Activated T-helper 9 cell treated with anti-CD3 and anti-CD28 coated beads, Interleukin-2, amount 50 U/mL, for 16 hours (primary cell): Measurements from ENCODE around the gene PRX.
A peak's percentile ranks its signal among the peaks of the same experiment; 100 is the strongest.
"Not testable (repeated sequence)": the region's sequence is repeated elsewhere in the genome, so short reads cannot be mapped to it uniquely, and the experiment has no call there.

Source experiments
- DNase-seq: peaks from one replicate; pipeline ENCODE4 v3.0.0-alpha.2; 2020; ENCODE audit warnings: low read depth

PRX gene

DNA sequence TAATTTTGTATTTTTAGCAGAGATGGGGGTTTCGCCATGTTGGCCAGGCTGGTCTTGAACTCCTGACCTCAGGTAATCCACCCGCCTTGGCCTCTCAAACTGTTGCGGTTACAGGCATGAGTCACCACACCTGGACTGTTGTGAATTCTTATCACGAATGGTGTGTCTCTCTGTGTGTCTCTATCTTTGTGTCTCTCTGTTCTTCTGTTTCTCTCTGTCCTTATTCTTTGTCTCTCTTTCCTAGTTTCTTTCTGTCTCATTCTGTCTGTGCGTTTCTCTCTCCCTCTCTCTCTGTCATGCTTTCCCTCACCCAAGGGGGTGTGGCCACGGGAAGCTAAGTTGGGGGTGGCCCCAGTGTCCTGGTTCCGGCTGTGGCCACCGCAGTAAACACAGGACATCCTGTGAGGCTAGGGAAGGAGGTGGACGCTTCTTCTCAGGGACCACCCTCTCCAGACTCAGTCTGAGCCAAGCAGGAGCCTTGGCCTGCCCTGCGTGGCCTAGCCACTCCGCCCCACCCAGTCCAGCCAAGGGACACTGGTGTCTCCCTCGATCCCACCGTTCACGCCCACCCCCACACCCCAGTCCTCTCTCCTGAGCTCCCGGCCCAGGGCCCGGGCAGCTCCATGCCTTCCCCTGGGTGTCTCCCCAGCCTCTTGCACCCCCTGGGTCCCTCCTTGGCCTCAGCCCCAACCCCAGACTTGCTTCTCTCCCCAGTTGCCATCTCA is 3.9 kb upstream of the PRX start:
- no peak for DNase-seq

DNA sequence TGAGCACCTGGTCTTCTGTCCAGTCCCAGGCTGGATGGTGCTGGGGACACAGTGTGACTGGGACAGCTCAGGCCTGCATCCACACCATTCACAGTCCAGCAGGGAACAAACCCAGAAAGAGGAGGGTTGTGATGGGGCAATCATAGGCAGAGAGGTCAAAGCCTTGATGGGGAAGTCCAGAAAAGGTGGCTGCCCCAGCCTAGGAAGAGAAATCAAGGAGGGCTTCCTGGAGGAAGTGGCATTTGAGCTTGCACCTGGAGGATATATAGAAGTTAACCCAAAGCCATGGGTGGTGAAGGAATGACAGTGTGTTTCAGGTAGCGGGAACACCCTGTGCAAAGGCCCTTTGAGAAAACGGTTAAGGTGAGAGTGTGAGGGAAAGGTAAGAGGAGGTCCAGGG is 2.6 kb upstream of the PRX start:
- no peak for DNase-seq

DNA sequence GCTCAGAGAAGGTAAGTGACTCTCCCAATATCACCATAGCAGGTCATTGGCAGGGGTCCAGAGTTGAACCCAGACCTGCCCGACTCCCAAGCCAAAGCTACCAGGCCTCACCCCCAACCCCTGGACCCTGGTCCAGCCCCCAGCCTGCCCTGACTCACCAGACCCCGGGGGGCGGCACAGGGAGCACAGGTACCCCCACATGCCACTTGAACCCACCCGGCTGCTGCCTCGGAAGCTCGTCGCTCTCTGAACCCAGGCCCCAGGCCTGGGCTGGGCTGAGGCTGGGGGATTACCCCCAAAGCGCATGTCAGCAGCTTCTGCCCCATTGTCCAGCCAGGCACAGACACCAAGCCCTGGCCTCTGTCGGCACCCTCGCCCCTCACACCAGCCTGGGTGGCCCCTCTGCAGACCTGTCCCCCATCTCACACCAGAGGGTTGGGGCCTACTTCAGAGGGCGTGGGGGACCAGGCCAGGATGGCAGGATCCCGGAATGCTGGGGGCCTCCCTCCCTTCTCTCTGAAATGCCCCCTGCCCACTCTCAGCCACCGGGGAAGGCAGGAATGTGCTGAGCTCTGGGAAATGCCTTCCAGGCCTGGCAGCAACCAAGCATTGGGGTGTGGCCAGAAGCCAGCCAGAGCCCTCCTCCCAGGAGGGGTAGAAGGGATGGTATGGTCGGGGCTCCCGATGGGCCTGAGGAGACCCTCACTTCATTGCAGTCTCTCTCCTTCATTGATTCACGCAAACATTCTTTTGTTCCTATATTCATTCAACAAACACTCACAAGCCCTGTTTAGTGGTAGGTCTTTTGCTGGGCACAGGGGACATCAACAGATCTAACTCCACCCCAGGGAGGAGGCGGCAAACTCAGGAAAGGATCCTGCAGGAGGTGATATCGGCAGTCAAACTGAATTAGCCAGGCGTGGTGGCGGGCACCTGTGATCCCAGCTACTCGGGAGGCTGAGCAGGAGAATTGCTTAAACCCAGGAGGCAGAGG is 1.7 kb upstream of the PRX start:
- DNase-seq: no peak

DNA sequence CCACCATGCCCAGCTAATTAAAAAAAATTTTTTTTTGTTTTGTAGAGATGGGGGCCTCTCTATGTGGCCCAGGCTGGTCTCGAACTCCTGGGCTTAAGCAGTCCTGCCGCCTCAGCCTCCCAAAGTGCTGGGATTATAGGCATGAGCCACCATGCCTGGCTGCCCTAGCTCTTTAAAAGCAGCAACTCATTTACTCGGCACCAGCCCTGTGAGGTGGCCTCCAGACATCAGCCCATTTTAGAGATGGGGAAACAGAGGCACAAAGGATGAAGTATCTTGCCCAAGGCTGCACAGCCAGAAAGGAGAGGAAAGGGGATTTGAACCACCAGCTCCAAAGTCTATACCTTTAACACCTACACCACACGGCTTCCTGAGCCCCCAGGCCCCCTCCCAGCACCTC is 312 bp downstream of the PRX start:
- no peak for DNase-seq

DNA sequence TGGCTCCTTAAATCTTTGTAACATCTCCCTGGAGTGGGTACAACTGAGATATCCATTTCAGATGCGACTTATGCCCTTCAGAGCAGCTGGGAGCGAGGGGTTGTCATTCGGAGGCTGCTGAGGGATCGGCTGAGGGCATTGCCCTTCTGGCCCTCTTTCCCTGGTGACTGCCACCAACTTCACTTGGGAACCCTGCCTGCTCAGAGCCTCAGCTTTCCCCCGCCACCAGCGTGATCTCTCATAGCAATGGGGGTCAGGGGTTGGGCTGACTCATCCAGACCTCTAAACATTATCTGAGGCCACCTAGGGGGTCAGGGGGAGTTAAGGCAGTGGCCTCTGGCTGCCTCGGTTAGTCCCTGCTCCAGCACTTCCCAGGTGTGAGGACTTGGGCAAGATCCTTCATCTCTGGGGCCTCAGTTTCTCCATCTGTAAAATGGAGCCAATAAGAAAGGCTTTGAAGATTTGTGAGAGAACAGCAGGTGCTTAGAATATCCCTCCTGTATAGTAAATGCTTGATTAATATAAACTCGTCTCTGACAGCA is 1.1 kb downstream of the PRX start:
- DNase-seq: no peak

DNA sequence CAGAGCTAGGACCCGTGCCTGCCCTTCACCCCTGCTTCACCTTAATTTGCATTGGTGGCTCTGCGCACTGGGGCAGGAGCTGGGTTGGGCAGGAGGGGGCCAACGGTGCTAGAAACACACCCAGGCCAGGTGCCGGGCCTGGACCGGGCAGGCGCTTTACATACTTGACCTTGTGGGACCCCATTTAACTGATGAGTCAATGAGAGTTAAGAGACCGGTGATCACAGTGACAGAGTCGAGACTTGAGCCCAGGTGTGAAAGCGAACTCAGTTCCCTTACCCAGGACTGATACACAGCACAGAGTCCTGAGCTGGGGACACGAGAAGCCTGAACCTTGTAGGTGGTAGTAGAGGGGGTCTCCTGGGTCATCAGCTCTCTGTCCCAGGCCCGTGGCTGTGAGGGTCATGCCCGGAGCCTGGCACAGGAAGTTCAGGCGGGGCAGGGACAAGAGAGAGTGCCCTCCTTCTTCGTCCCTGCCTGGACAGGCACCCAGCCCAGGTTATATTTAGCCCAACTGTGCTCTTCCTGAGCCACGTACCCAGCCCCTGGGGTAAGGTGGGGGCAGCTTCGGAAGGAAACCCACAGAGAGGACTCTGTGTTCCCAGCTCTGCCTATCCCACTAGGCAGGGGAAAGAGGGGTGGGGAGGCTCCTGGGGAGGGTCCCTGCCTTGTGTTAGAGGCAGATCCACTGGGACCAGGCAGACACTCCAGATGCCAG is 1.9 kb downstream of the PRX start:
- no peak for DNase-seq

DNA sequence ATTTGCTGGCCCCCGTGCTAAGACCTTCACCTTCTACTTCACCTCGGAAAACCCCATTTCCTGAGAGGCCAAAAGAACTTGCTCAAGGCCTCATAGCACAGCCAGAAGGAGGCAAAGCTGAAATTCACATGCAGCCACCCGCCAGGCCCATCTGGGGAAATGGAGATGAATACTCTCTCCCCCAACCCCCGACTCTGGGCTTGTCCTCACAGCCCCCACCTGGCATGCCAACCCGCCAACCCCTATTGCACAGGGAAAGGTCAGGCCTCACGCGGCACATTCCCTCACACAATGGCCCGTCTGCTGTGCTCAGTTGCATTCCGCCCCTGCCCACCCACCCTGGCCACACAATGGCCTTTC is 3.2 kb downstream of the PRX start:
- DNase-seq: no peak

DNA sequence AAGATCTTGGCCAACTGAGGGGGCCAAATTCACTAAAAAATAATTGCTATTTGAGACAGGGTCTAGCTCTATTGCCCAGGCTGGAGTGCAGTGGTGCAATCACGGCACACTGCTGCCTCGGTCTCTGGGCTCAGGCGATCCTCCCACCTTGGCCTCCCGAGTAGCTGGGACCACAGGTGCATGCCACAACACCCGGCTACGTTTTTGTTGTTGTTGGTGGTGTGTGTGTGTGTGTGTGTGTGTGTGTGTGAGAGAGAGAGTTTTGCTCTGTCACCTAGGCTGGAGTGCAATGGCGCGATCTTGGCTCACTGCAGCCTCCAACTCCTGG is 4.6 kb downstream of the PRX start:
- DNase-seq: not testable (repeated sequence)

DNA sequence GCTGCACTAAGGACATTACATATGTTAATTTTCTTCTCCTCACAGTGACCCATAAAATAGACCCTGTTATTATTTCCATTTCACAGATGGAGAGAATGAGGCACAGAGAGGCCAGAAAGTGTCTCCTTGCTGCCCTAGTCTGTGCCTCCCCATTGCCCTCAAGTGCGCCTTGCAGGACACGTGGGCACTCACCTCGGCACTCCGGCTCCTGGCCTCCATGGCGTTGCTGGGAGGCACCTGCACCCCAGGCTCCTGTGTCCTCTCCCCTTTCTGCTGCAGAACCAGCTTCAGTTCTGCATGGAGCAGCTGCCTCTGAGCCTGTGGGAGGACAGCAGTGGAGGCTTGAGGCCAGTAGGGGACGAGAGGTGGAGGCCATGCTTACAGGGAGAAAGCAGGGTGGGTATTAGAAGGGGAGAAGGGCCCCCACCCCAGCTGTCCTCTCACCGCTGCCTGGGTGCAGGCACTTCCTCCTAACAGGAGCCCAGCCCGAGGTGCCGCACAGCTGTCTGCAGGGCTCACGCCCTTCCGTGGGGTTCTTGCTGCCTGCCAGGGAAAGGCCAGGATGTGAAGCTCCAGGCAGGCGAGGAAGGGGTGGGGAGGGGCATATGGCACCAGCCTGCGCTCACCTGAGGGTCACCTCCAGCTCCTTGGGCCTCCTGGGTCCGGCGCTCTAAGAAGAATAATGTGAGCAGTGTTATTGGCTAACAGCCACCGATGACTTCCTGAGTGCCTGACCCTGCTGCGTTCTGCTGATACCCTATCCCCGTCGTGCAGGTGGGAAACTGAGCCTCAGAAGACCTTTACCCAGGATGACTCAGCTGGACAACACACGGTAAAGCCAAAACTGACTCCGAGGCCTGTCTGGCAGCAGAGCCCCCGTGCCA is 5.2 kb downstream of the PRX start:
- no peak for DNase-seq

DNA sequence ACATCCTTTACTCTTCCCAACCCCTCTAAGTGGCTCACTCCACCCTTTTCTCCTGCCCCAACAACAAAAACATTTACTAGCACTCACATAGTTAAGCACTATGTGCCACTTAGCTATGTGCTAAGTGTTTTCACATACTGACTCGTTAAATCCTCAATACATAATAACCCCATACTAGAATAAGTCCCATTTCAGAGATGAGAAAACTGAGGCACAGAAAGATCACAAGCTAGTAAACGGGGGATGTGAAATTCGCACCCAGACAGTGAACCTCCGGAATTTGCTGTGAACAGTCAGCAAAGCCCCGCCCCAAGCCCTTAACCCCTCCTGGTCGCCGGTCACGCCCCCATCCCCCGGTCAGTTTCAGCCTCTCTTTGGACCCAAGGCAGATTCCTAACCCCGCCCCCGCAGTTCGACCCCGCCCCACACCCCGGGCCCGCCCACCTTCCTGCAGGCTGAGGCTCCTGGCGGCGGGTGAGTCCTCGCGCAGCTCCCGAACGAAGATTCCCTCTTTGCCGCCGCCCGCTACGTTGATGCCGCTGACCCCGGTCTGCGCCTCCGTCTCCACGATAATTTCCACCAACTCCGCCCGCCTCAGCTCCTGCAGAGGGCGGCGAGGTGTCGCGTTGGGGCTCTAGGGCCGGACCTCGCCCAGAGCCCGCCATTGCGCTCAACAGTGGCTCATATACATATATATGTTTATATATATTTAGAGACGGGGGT is 9.8 kb downstream of the PRX start:
- DNase-seq: peak; percentile 65

DNA sequence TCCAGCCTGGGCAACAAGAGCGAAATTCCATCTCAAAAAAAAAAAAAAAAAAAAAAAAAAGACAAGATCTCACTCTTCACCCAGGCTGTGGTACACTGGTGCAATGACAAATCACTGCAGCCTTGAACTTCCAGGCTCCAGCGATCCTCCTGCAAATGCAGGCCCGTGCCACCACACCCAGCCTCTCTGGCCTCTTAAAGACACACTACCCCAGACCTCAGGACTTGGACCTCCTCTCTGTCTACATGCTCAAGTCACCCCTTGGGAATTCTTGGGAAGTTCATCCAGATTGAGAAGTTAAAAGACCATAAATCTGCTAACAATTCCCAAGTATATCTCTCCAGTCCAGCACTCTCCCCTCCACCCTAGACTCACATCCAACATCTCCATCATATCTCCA is 12.6 kb downstream of the PRX start:
- DNase-seq: no peak

DNA sequence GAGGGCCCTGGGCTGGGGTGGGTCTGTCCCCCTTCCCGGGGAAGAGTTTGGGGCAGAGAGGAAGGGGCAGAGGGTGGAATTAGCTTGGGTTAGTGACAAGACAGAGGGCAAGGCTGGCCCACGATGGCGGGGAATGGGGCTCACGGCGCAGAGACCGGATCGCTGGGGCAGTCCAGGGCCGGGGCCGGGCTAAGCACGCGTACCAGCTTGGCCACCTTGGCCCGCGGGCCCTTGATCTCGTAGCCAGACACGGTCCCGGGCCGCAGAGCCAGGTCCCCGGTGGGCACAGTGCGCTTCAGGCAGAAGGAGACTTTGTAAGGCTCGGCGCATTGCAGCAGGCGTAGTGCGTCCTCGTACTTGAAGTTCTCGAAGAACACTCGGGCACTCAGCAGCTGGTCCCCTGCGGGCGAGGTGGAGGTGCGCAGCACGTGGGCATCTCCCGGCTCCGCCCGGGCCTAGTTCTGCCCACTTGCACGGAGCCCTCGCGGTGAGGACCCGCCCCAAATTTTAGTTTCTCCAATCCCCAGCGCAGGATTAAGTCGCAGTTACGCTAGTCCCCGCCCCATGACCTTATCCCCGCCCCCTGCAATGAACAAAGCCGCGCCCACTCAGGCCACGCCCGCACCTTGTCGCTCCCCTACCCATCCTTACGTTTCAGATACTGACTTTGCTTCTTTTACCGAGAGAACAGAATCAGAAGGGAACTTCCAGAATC is 14.6 kb downstream of the PRX start:
- peak; percentile 40 for DNase-seq

DNA sequence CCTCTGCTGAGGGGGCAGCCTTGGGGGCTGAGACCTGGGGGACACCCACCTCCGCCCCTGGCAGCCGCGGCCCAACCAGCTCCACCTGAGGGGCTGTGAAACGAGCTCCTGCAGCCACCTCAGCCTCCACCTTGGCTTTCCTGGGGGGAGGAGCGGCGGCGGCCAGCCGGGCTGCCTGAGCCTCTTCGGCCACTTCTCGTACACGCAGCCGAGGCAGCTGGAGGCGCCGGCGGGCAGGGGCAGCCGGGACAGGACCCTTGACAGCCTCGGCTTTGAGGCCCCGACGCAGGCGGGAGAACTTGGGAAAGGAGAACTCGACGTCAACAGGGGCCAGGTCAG is 15.6 kb downstream of the PRX start:
- no peak for DNase-seq

DNA sequence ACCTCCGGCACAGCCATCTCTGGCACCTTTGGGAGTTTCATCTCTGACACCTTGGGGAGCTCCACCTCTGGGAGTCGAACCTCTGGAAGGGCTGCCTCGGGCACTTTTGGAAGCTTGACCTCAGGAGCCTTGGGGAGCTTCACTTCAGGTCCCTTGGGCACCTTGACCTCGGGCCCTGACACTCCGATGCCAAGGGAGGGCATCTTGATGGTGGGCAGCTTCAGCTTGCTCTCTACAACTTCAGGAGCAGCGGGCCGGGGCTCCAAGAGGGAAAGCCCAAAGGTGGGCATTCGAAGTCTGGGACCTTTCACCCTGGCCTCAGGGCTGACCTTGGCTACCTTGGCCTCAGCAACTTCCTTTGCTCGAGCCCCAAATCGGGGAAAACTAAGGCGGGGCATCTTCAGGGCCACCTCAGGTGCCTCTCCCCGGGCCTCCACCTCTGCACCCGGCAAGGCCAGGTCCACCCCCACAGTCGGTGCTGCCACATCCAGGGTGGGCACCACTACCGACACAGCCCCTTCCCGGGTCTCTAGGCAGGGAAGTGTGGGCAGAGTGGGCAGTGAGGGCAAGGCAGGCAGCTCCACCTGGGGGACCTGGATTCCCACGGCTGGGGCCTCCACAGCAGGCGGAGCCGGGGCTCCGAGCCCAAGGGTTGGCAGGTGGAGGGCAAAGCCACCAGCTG is 16.2 kb downstream of the PRX start:
- DNase-seq: no peak

DNA sequence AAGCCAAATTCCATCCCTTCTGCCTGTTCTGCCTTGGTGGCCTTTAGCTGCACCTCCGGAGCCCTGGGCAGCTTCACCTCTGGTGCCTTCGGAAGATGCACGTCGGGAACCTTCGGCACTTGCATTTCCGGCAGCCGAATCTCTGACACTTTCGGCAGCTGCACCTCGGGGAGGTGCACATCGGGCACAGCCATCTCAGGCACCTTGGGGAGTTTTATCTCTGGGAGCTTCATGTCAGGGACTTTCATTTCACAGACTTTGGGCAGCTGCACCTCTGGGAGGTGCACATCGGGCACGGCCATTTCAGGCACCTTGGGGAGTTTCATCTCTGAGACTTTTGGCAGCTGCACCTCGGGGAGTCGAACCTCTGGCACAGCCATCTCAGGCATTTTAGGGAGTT is 17.2 kb downstream of the PRX start:
- no peak for DNase-seq

DNA sequence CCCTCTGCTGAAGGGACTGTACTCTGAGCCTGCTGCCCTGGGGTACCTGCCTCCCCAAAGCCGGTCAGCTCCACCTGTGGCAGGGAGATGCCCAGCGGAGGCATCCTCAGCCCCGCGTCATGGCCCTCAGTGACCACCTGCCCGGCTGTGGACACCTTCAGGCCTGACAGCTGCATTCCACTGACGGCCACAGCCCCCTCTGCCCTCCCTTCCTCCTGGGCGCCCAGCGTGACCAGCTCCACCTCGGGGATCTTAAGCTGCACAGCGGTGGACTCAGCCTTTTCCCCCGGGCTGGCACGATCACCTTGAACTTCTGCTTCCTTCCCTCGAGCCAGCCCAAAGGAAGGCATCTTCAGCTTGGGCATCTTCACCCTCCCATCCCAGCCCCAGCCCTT is 18.4 kb downstream of the PRX start:
- no peak for DNase-seq

DNA sequence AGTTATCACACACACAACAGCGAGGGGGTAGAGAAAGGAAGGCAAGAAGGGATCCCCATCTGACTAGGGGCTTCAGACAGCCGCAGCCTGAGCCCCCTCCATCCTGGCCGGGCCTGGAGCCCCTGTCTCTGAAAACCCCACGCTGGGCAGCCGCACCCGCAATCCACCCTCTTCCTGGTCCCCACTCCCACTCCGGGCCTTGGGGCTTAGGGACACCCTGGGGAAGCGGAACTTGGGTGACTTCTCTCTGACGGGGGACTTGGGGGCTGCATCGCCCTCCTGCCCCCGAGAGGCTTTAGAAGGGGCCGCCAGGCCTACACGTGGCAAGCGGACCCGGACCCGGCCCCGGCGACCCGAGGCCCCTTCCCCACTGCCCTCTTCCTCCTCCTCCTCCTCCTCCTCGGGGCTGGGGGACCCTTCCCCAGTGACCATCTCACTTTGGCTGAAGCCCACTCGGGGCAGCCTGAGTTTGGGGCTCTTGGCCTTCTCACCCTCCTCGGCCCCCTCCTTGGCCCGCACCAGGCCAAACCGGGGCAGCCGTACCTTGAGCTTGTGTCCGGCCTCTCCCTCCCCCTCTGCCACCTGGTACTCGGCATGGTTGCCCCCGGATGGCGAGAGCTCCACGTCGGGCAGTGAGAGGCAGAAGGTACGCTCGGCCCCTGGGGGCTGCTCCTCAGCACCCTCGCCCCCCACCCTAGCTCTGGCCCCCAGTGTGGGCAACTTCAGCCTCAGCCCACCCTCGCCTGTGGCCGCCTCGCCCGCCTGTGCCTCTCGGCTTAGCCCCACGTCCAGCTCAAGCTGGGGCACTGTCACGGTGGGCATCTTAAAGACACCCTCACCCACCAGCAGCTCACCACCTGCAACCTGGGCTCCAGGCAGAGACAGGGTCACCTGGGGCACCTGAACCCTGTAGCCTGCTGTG is 19.0 kb downstream of the PRX start:
- no peak for DNase-seq

DNA sequence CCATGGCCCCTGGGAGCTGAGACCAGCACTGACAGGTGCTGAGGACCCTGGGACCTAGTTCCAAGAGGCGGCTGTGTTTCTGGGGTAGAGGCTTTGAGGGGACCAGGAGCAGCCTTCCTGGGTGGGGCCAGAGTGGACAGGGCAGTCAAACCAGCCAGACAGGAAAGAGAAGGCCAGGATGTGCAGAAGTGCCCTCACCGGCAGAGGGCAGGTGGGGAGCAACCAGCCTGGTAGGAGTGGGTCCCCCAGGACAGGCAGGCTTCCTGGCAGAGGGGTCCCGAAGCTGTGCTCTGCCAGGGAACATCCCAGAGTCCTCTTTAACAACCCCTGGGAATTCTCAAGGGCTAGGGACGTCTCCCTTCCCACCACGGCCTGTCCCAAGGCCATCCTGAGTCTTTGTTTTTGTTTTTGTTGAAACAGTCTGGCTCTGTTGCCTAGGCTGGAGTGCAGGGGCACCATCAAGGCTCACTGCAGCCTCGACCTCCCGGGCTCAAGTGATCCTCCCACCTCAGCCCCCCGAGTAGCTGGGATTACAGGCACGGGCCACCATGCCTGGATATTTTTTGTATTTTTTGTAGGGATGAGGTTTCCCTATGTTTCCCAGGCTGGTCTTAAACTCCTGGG is 20.2 kb downstream of the PRX start:
- DNase-seq: no peak
